CD1c-positive myeloid dendritic cell (primary cell): ENCODE data around the gene PRPS1.
"Not testable (repeated sequence)": the region's sequence is repeated elsewhere in the genome, so short reads cannot be mapped to it uniquely, and the experiment has no call there.

Source experiments
- DNase-seq: peaks from one replicate; pipeline ENCODE4 v3.0.0-alpha.2; 2016; ENCODE audit errors: extremely low spot score

Gene PRPS1

DNA sequence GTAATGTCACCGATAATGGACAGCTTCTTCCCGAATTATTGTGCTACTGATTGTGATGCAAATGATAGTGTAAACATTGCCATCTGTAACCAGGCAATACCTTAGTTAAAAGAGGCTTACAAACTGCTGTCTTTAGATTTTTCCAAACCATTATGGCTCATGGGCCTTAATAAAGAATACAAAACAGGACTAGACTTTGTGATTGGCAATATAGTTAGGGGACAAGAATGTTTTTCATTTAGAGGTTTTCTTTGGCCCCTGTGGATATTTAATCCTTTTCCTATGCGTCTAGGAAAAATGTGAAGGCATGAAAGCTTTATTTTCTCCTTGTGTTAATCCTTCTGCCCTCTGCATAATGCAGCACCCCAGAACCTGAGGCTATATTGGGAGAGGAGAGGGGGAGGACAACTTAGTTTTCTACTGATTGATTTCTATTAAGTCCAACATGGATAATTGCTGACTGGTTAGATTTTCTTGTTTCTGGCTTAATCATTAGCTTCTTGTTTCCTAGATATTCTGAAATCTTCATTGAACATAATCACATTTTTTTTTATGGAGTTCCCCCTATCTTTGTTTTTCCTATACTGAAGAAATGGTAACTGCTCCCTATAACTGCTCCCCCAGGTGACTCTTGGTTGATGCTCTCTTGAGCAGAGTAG lies 1.9 kb downstream of the PRPS1 start:
- DNase-seq, result no peak

DNA sequence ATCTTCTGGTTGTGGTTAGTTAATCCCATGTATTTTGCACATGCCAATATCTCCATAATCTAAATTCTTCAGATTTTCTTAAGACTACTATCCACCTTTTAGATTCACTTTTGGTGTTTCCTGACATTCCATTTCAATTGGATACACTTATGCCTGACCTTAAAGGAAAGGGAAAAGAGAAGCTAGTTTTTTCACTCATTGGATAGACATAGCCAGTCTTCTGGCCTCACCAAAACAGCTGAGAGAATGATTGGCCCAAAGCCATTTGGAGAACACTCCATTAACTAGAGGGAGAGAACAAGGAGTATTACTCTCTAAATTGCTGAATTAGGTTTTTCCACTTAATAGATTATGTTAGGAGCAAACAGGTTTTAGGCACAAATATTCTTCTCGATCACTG lies 4.0 kb downstream of the PRPS1 start:
- no peak for DNase-seq

DNA sequence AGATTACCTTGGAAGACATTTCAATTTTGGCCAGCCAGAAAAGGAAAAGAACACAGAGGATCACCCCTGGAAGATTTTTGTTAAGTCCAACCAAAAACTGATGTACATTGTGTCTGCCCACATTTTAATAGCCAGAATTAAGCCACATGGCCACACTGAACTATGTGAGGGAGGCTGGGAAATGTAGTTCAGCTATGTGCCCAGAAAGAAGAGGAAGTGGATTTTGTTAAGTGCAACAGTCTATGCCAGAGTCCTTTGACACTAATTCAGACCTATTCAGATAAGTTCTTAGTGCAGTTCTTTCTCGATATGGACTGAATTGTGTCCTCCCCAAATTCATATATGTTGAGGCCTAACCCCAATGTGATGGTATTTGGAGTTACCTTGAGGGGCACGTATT lies 18.4 kb downstream of the PRPS1 start:
- DNase-seq, result peak; percentile 3

GRCh38 chrX:107648332-107648731 lies 20.0 kb downstream of the PRPS1 start:
- no peak for DNase-seq

- peak; percentile 16 for DNase-seq
These were observed 26.2 kb downstream of the PRPS1 start for GRCh38 chrX:107654566-107654871.

- peak; percentile 52 for DNase-seq
These were observed 26.8 kb downstream of the PRPS1 start for GRCh38 chrX:107654872-107655761.

- DNase-seq, result no peak
These were observed 28.7 kb downstream of the PRPS1 start for GRCh38 chrX:107656978-107657377.

DNA sequence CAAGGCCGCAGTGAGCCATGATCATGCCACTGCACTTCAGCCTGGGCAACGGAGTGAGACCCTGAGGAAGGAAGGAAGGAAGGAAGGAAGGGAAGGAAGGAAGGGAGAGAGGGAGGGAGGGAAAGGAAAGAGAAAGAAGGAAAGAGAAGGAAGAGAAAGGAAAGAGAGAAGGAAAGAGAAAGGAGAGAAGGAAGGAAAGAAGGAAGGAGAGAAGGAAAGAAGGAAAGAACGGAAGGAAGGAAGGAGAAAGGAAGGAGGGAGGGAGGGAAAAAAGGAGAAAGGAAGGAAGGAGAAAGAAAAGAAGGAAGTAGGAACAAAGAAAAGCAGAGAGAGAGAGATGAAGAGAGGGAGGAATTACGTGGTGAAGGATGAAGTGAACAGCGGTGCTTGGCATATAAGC lies 30.4 kb downstream of the PRPS1 start:
- no peak for DNase-seq

- DNase-seq, result no peak
These were observed 31.0 kb downstream of the PRPS1 start for GRCh38 chrX:107659286-107659685.

DNA sequence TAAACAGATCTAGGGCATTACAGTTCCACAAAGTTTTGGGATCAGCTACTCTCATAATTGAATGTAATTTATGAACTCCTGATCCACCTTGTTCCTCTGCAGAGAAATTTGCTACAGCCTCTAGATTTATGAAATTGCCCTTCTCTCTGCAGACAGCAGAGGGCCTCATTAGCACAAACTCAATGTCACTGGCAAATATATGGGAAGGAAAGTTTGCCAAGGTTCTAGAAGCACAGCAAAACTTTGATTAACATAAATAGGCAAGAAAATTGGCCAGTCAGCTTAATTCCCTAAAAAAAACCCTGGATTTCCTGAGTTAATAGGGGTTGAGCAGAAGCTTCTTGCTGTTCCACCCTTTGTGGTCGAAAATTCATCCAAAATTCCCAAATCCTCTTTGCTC lies 31.5 kb downstream of the PRPS1 start:
- peak; percentile 56 for DNase-seq

DNA sequence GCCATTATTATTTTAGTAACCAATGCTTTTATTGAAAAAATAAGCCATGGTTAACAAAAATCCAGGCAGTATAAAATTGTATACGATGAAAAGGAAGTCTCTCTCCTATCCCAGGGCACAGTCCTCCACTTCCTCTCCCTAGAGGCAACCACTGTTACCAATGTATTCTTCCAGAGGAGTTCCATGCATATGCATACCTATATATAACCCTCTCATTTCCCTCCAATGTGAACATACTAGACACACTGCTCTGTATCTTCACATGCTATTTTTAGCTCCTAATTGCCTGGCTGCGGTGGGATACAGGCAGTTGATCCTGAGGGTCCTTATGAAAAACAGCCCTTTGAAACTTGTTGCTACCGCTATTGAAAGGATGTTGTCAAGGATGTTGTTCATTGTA lies 33.8 kb downstream of the PRPS1 start:
- DNase-seq, result no peak

DNA sequence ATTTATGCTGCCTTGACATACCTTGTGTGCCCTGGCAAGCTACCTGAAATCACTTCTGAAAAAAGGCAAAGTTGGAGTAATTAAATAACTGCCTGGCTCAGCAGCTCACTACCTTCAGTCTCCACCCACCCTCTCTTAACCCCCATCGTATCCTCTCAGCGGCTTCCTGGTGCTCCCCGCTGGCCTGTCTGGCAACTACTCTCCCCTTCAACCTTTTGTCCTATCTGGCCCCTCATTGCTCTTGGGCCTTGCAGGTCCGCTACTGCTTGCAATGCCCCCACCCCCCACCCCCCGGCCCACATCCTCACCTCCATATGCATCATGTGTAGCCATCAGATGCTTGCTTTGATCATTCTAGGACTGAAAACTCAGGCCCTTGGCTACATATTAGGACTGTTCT lies 34.5 kb downstream of the PRPS1 start:
- no peak for DNase-seq

GRCh38 chrX:107666931-107667330 lies 38.6 kb downstream of the PRPS1 start:
- no peak for DNase-seq

GRCh38 chrX:107667426-107667825 lies 39.1 kb downstream of the PRPS1 start:
- no peak for DNase-seq

DNA sequence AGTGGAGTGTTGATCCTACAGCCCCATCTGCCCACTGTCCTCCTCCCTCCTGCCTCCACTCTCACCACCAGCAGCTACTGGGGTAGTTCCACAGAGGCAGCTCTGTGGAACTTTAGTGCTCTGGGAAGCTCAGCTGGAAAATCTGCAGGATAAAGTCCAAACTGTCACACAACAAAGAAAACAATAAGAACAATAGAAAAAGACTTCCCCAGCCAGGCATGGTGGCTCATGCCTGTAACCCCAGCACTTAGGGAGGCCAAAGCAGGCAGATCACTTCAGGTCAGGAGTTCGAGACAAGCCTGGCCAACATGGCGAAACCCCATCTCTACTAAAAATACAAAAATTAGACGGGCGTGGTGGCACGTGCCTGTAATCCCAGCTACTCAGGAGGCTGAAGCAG lies 40.4 kb downstream of the PRPS1 start:
- DNase-seq, result not testable (repeated sequence)

GRCh38 chrX:107669261-107669660 lies 41.0 kb downstream of the PRPS1 start:
- no peak for DNase-seq

GRCh38 chrX:107669885-107670628 lies 41.7 kb downstream of the PRPS1 start:
- DNase-seq, result no peak

GRCh38 chrX:107671256-107671655 lies 42.9 kb downstream of the PRPS1 start:
- not testable (repeated sequence) for DNase-seq

GRCh38 chrX:107672955-107673378 lies 44.7 kb downstream of the PRPS1 start:
- peak; percentile 74 for DNase-seq

GRCh38 chrX:107673431-107673830 lies 45.1 kb downstream of the PRPS1 start:
- no peak for DNase-seq

- DNase-seq, result peak; percentile 90
These were observed 45.7 kb downstream of the PRPS1 start for GRCh38 chrX:107673933-107674479.
